HepG2 (cell line): ENCODE data around the gene NOS1AP.

Experiments
- CCAR2 ChIP-seq: fragments of 200-400 bp; formaldehyde crosslinking; optimal IDR thresholded peaks from 2 replicates; pipeline ENCODE3; 2018; ENCODE audit warnings: low read depth, mild to moderate bottlenecking, low read length, moderate library complexity
- CREB1 ChIP-seq, 2 experiments: fragments of 450-650 bp in 1 of 2; IDR thresholded peaks; 2 replicates each; pipeline ENCODE4 v1.6.1; 2016 to 2017; ENCODE audit warnings: control low read depth in 1 of 2, mild to moderate bottlenecking in 1 of 2, missing compliant biosample characterization in 1 of 2, missing genetic modification characterization in 1 of 2
- FOSL1 ChIP-seq: sonication (generic); formaldehyde crosslinking; IDR thresholded peaks from 2 replicates; pipeline ENCODE4 v1.9.0; 2021; ENCODE audit warnings: missing genetic modification reagents, borderline replicate concordance
- SETDB1 ChIP-seq: sonication (generic); formaldehyde crosslinking; IDR thresholded peaks from 2 replicates; pipeline ENCODE4 v1.5.1; 2020; ENCODE audit warnings: missing genetic modification reagents, mild to moderate bottlenecking, borderline replicate concordance
- TEAD2 ChIP-seq: sonication (generic); formaldehyde crosslinking; IDR thresholded peaks from 2 replicates; pipeline ENCODE4 v1.9.0; 2021; ENCODE audit warnings: missing genetic modification reagents
- ZFP82 ChIP-seq: sonication (generic); formaldehyde crosslinking; IDR thresholded peaks from 2 replicates; pipeline ENCODE4 v1.5.1; 2020; ENCODE audit warnings: mild to moderate bottlenecking, missing genetic modification reagents, borderline replicate concordance
- ZNF143 ChIP-seq: sonication (generic); formaldehyde crosslinking; IDR thresholded peaks from 2 replicates; pipeline ENCODE4 v1.4.0; 2020; ENCODE audit warnings: missing genetic modification reagents

GRCh38 chr1:162222014-162222413 is 152.5 kb downstream of the NOS1AP start:
- no peak for TF ChIP-seq CREB1 (IDR thresholded peaks at IDR 0.05)
- TF ChIP-seq CREB1 (CRISPR knock-in tag; IDR thresholded peaks at IDR 0.05) = no peak
- no peak for TF ChIP-seq ZFP82 (CRISPR knock-in tag)
- no peak for TF ChIP-seq SETDB1 (CRISPR knock-in tag)
- no peak for TF ChIP-seq CCAR2
- no peak for TF ChIP-seq ZNF143 (CRISPR knock-in tag)
- TF ChIP-seq TEAD2 (CRISPR knock-in tag) = no peak
- no peak for TF ChIP-seq FOSL1 (CRISPR knock-in tag)
